K562 (cell line): Measurements from ENCODE around the gene ZBTB46. TPM values are rescaled to one million over a fixed set of nuclear protein-coding genes. Genes with fewer than 3 reads are reported as not detected.

Experiments used
- ARID3B ChIP-seq: fragments of 250-450 bp; sonication (Bioruptor Pico); IDR thresholded peaks from 2 replicates; pipeline ENCODE4 v1.4.0; 2020; ENCODE audit warnings: borderline replicate concordance
- E2F6 ChIP-seq, 2 experiments: IDR thresholded peaks; 2 replicates each; pipeline ENCODE4 v1.6.1; 2011; ENCODE audit warnings: borderline replicate concordance in 1 of 2, control low read depth in 1 of 2, low read depth in 1 of 2, low read length in 1 of 2, mild to moderate bottlenecking in 1 of 2, mixed read lengths in 1 of 2, moderate library complexity in 1 of 2; ENCODE audit not compliant: insufficient read depth in 1 of 2, insufficient read length in 1 of 2, poor library complexity in 1 of 2, severe bottlenecking in 1 of 2; ENCODE audit errors: extremely low read depth in 1 of 2
- JUND ChIP-seq, 2 experiments: IDR thresholded peaks; 2 replicates in 1 of 2; 3 replicates in 1 of 2; pipeline ENCODE4 v1.6.1; 2011; ENCODE audit warnings: borderline replicate concordance in 2 of 2, low read depth in 2 of 2, low read length in 2 of 2, improper control_type of control experiment in 1 of 2, missing biosample characterization in 1 of 2, missing genetic modification characterization in 1 of 2, missing genetic modification reagents in 1 of 2
- MITF ChIP-seq: IDR thresholded peaks from 2 replicates; pipeline ENCODE4 v1.6.1; 2014; ENCODE audit warnings: antibody characterized with exemption
- NR2C1 ChIP-seq, 2 experiments: fragments of 450-650 bp; IDR thresholded peaks; 2 replicates each; pipeline ENCODE4 v1.6.1; 2017; ENCODE audit warnings: mild to moderate bottlenecking in 2 of 2, antibody characterized with exemption in 1 of 2, inconsistent platforms in 1 of 2, missing compliant biosample characterization in 1 of 2, missing genetic modification characterization in 1 of 2
- POLR2G ChIP-seq: fragments of 200-400 bp; formaldehyde crosslinking; IDR thresholded peaks from 2 replicates; pipeline ENCODE4 v1.6.1; 2017; ENCODE audit warnings: low read depth, mild to moderate bottlenecking, antibody characterized with exemption, low read length, moderate library complexity
- SIN3A ChIP-seq, 2 experiments: fragments of 150-350 bp in 1 of 2; IDR thresholded peaks; 2 replicates each; pipeline ENCODE4 v1.6.1; 2011 to 2016; ENCODE audit warnings: borderline replicate concordance in 2 of 2, low read depth in 2 of 2, low read length in 2 of 2, mild to moderate bottlenecking in 2 of 2, moderate library complexity in 2 of 2; ENCODE audit not compliant: control insufficient read depth in 1 of 2
- U2AF2 ChIP-seq: fragments of 200-400 bp; formaldehyde crosslinking; optimal IDR thresholded peaks from 2 replicates; pipeline ENCODE3; 2017; ENCODE audit warnings: low read depth, mild to moderate bottlenecking, low read length
- ZBTB26 ChIP-seq: fragments of 450-650 bp; formaldehyde crosslinking; IDR thresholded peaks from 2 replicates; pipeline ENCODE4 v1.4.0; 2022; ENCODE audit warnings: missing genetic modification characterization
- polyA plus RNA-seq, 8 experiments: library from polyadenylated mRNA; depleted of rRNA in 4 of 8; stranded (reverse) in 5 of 8; unstranded in 3 of 8; fragments of >200 nt; fragmentation: Nextera tagmentation in 2 of 8; fragmentation: Illumina TruSeq in 1 of 8; extraction: Ambion mirVana in 2 of 8; extraction: Trizol in 1 of 8; gene quantifications; 2 replicates each; pipeline versions ENCODE4 v1.2.1 to v1.2.3, GENCODE V29; 2011 to 2014; ENCODE audit warnings: inconsistent platforms in 1 of 8, missing spikeins in 1 of 8
- total RNA-seq, 7 experiments: library from RNA; depleted of rRNA in 6 of 7; stranded (reverse); fragments of >200 nt in 6 of 7; fragmentation: Illumina TruSeq in 2 of 7; extraction: Trizol in 2 of 7; gene quantifications; 2 replicates each; pipeline versions ENCODE4 v1.2.1 to v1.2.3, GENCODE V29; 2011 to 2021; ENCODE audit warnings: low replicate concordance in 1 of 7

Gene ZBTB46
- total and polyA plus RNA-seq, 9 of the 15 experiments (the other 6 are each of a cell fraction or from before 2014, with no cell fraction given): 0.29 to 4.1 (median 1.1) TPM

GRCh38 chr20:63863798-63864544 lies 32.9 kb upstream of the ZBTB46 start (continued):
- peak; percentile 34; the same call in 1 of the 2 replicates for TF ChIP-seq JUND (IDR thresholded peaks at IDR 0.05; ENCODE audit: borderline replicate concordance, low read depth, low read length)
- no peak; the same call in 2 of the 3 replicates for TF ChIP-seq JUND (tag; IDR thresholded peaks at IDR 0.05; ENCODE audit: borderline replicate concordance, low read depth, low read length)
- TF ChIP-seq POLR2G: peak; percentile 62
- TF ChIP-seq MITF: 0 out of 2 replicates have a peak, but pooled peaks have one; percentile 38
- 0 out of 2 replicates have a peak, but pooled peaks have one; percentile 61 for TF ChIP-seq ARID3B
- no peak for TF ChIP-seq U2AF2
- 0 out of 2 replicates have a peak, but pooled peaks have one; percentile 16 for TF ChIP-seq NR2C1 (IDR thresholded peaks at IDR 0.05)
- no peak; the same call in 1 of the 2 replicates for TF ChIP-seq NR2C1 (tag; IDR thresholded peaks at IDR 0.05)
- no peak for TF ChIP-seq ZBTB26 (CRISPR knock-in tag)
- TF ChIP-seq E2F6 (IDR thresholded peaks at IDR 0.05; ENCODE audit: borderline replicate concordance in 1 of 2, extremely low read depth in 1 of 2, insufficient read depth in 1 of 2, insufficient read length in 1 of 2, low read depth in 1 of 2, low read length in 1 of 2, poor library complexity in 1 of 2, severe bottlenecking in 1 of 2): peak; percentile 58 to 80
- TF ChIP-seq SIN3A (IDR thresholded peaks at IDR 0.05; ENCODE audit: borderline replicate concordance in 2 of 2, control insufficient read depth in 1 of 2, low read depth in 2 of 2, low read length in 2 of 2): peak in 1 of 2 experiments; percentile 72; a peak in 2 of 4 replicates
